GM12873 (cell line): ENCODE measurements around the gene SENP7.

Source experiments
- TF ChIP-seq, protein P1 (sequence below): IDR thresholded peaks from 2 replicates; pipeline ENCODE4 v1.5.1; 2012; ENCODE audit warnings: low read depth, mild to moderate bottlenecking, moderate library complexity, low read length, control low read depth; ENCODE audit not compliant: insufficient read depth; ENCODE audit errors: missing control alignments

Gene SENP7

DNA sequence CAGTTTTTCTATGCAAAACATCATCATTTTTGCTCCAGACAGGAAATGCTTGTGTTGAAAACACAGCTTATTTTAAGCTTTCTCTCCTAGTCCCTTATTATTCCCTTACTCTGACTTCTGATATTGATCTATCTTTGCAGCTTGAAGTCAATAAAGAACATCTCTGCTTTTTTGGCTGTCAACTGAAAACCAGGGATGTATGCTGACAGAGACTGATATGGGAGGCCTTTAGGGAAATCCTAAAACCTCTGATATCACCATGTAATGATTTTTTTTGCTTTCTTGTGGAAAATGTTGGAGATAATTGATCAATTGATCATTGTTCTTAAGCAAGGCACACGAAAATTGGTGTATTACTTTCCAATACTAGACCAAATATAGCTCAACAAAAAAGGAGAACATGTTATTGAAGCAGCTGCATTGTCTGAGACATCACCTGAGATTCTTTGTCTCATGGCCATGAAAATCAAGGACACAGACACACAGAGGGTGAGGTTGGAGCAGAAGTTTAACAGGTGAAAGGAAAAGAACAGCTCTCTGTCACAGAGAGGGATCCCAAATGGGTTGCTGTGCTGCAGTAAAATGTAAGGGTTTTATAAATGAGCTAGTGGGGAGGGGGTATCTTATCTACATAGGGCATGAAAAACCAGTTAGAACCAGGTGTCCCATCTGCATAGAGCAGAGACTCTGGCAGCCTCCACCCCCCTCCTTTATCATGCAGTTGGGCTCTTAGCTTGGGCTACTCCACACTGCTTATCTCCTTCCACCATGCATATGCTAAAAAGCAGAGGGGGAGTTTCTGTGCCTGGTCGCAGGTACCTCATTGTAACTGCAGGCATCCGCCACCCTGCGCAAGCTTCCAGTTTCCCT lies 17.0 kb upstream of the SENP7 start:
- TF ChIP-seq, protein P1, sequence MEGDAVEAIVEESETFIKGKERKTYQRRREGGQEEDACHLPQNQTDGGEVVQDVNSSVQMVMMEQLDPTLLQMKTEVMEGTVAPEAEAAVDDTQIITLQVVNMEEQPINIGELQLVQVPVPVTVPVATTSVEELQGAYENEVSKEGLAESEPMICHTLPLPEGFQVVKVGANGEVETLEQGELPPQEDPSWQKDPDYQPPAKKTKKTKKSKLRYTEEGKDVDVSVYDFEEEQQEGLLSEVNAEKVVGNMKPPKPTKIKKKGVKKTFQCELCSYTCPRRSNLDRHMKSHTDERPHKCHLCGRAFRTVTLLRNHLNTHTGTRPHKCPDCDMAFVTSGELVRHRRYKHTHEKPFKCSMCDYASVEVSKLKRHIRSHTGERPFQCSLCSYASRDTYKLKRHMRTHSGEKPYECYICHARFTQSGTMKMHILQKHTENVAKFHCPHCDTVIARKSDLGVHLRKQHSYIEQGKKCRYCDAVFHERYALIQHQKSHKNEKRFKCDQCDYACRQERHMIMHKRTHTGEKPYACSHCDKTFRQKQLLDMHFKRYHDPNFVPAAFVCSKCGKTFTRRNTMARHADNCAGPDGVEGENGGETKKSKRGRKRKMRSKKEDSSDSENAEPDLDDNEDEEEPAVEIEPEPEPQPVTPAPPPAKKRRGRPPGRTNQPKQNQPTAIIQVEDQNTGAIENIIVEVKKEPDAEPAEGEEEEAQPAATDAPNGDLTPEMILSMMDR, result no peak

DNA sequence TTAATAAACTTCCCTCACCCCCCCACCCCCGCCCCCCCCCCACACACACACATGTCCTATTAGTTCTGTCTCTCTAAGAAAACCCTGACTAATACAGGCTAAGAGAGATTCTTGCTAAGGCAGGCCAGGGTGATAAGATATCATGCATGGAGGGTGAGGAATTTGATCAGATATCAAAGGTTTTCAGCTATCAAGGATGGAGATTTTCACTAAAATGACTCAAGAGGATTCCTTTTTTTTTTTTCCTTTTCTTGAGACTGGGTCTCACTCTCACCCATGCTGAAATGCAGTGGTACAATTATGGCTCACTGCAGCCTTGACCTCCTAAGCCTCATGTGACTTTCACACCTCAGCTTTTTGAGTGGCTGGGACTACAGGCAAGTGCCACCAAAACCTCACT lies 14.9 kb upstream of the SENP7 start:
- TF ChIP-seq, protein P1, result no peak

- TF ChIP-seq, protein P1, result no peak
These were observed 14.4 kb upstream of the SENP7 start for GRCh38 chr3:101527441-101527840.

- TF ChIP-seq, protein P1, result no peak
These were observed 8.2 kb upstream of the SENP7 start for GRCh38 chr3:101521211-101521701.

DNA sequence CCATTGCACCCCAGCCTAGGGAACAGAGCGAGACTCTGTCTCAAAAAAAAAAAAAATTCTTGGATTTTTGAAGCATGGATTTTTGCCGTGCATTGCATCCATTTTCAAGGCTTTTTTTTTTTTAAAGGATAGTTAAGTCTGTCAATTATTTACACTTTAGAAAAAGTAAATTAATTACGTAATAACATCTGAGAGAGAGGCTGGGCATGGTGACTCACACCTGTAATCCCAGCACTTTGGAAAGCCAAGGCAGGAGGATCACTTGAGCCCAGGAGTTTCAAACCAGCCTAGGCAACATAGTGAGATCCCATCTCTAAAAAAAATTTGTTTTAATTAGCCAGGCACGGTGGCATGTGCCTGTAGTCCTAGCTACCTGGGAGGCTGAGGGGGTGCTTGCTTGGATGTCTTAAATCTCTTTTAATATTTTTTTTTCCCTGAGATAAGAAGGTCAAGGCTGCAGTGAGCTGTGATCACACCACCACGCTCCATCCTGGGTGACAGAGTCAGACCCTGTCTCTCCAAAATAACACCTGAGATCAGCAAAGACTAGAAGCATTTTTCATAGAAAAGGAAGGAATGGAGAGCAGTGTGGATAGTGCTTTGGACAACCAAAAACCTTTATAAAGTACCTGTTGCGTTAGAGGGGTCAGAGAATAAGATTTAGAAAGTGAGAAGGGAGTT lies 6.8 kb upstream of the SENP7 start:
- TF ChIP-seq, protein P1, result no peak

- TF ChIP-seq, protein P1, result no peak
These were observed 5.4 kb upstream of the SENP7 start for GRCh38 chr3:101518421-101518871.

DNA sequence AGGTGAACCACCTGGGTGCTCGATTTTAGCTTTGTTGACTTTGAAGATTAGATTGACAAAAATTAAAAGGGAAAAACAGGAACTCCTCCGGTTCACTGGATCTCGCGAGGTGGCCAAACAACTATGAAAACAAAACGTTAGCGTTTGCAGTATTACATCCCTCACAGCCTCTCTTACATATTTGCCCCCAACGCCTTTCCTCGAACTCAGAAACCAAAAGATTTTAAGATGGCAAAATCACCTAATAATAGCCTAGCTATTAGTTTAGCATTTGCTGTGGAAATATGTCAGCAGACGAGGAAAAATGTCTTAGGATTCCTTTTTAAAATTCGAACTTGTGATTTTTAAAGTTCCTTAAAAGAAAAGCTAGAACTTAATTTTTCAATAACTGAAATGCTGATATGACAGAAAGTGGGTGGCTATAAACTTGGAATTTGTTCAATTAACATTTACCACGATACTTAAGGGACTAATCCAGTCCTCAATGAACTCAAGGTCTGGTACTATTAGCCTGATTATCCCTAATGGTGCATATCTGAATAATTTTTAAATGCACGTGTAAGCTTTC lies 491 bp upstream of the SENP7 start:
- TF ChIP-seq, protein P1, result no peak
